ENCODE results near the gene HS6ST1.
A peak's percentile ranks its signal among the peaks of the same experiment; 100 is the strongest.
"Not testable (repeated sequence)": the region's sequence is repeated elsewhere in the genome, so short reads cannot be mapped to it uniquely, and the experiment has no call there.

HS6ST1 gene

DNA sequence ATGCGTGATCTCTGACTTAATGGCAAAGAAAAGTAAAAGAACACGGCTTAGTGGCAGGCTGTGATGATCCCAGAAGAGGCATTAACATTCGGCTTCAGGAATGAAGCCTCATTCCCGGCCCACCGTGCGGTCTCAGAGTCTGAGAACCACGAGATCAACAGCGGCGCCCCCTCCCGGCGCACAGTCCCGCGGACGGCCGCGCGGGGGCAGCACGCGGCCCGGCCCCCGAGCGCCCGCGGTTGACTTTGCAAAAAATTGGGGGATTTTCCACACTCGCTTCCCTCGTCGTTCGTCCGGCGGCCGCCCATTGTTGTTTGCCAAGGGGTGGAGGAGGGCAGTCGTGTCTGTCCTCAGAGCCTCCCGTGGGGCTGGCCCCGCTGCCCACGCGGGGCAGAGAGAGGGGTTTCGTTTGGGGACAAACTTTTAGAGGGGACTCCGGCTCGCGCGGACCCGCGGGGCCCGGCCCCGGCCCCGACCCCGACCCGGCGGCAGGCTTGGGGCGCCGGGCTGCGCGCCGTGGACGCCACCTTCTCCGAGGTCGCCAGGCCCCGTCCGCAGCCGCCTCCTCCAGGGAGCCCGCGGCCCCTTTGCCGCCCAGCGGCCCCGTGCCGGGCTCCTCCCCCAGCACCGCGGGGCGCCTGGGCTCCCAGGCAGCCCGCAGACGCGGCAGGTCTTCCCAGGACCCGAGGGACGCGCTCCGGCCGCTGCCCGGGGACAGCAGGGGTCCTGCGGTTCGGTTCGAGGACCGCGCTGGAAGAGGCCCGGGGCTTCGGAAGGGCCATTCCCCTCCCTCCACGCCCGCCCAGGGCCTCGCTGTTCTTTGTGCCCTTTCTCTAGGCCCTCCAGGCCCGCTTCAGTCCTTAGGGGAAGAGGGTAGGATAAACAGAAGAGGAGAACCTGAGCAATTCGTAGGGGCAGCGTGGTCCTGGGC lies 3.4 kb upstream of the HS6ST1 start:
- peak; percentile 56 for DNase-seq (ENCODE audit: low read depth)

- no peak for DNase-seq (ENCODE audit: low read depth)
Observed at GRCh38 chr2:128320906-128321771, 2.5 kb upstream of the HS6ST1 start.

GRCh38 chr2:128320192-128320905 lies 1.7 kb upstream of the HS6ST1 start:
- DNase-seq (ENCODE audit: low read depth): no peak

DNA sequence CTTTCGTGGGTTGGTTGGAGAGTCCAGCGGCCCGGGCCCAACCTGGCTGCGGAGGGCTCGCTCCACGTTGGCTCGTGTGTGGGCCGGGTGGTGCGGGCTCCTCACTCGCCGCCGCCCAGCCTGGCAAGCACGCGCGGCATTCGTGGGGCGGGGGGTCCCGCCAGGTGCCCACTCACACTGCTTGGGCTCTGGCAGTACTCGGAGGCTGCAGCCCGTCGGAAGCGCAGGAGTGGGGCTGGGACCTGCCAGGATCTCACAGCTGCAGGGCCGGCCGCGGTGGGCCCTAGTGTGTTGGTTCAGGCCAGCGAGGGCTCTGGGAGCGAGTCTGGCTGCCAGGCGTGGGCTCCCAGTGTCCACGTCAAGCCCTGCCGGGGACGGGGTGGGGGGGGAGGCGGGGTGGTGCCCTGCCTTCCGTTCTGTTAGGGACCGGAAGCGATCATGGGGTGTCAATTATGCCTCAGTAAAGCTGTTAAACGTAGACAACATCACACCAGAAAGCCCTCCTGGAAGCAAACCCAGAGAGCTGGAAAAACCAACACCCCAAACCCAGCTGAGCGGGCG lies 1.0 kb upstream of the HS6ST1 start:
- DNase-seq (ENCODE audit: low read depth): no peak

DNA sequence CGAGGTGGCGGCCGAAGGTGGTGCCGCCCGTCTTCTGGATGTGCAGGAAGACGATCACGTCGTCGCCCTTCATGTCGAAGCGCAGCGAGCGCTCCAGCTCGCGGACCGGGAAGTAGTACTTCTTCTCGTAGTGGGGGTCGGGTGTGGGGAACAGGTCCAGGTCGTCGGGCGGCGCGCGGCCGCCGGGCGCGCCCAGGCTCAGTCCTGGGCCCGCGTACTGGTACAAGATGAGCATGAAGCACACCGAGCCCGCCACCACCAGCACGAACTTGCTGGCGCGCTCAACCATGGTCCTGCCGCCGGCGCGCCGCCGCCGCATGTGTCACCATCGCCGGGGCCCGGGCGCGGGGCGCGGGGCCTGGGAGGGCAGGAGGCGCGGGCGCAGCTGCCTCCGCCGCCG lies 423 bp downstream of the HS6ST1 start:
- not testable (repeated sequence) for DNase-seq (ENCODE audit: low read depth)

GRCh38 chr2:128317899-128318225 lies 806 bp downstream of the HS6ST1 start:
- not testable (repeated sequence) for DNase-seq (ENCODE audit: low read depth)

GRCh38 chr2:128317181-128317898 lies 1.3 kb downstream of the HS6ST1 start:
- DNase-seq (ENCODE audit: low read depth): no peak

DNA sequence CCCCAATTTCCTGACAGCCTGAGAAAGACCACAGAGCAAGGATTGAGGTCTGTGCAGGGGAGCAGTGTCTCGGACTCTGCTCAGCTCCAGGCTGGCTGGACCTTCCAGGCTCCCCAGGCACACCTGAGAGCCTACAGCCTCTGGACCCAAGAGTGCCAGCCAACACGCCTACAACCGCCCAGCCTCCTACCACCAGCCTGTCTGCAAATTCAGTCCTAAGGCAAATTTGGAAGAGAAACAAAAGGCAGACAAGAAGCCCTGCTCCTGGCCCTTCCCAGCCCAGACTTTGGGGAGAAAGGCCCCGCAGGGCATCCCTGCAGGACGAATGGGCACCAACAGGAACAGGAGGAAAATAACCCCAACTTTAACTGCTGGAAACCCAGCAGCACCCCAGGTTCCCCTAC lies 1.9 kb downstream of the HS6ST1 start:
- DNase-seq (ENCODE audit: low read depth): no peak

GRCh38 chr2:128315829-128316776 lies 2.6 kb downstream of the HS6ST1 start:
- no peak for DNase-seq (ENCODE audit: low read depth)

GRCh38 chr2:128315122-128315828 lies 3.4 kb downstream of the HS6ST1 start:
- DNase-seq (ENCODE audit: low read depth): no peak

GRCh38 chr2:128314348-128315121 lies 4.1 kb downstream of the HS6ST1 start:
- DNase-seq (ENCODE audit: low read depth): no peak

DNA sequence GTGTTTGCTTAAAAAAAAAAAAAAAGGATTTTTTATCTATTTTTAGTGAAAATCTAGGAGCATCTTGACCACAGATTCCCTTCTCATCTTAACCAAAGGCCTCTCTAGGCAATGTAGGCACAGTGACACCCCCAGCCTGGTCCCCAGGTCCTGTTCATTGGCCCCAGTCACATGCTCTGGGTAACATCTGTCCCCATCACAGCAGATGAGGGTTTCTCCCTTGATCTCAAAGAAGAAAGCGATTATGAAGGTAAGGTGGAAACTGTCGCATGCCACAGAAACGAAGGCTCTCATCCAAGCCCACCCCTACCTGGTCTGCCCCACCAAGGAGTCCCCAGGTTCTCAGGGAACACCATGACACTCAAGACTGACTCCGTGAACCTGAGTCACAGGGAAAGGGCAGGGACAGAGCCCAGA lies 4.7 kb downstream of the HS6ST1 start:
- no peak for DNase-seq (ENCODE audit: low read depth)

- DNase-seq (ENCODE audit: low read depth): no peak
Observed at GRCh38 chr2:128313091-128313836, 5.4 kb downstream of the HS6ST1 start.

DNA sequence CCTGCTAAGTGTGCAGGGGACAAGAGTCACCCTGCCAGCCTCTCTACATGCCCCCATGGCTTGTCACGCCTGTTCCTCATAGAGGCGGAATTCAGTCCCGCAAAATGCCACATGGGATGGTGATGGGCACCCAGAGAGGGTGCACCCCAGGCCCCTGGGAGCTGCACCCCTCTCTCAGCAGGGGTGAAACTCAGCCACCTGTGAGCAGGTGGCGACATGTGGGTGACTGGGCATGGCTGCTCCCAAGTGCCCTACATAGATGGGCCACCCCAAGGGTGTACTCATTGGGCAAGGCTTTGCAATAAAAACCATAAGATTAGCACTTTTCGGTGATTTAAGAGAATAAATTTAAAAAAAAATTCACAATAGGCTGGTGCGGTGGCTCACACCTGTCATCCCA lies 6.3 kb downstream of the HS6ST1 start:
- DNase-seq (ENCODE audit: low read depth): no peak

- no peak for DNase-seq (ENCODE audit: low read depth)
Observed at GRCh38 chr2:128311755-128312341, 6.8 kb downstream of the HS6ST1 start.

GRCh38 chr2:128311216-128311754 lies 7.4 kb downstream of the HS6ST1 start:
- DNase-seq (ENCODE audit: low read depth): no peak

- DNase-seq (ENCODE audit: low read depth): no peak
Observed at GRCh38 chr2:128310761-128311160, 7.9 kb downstream of the HS6ST1 start.
